Measurements from ENCODE around the gene HOXA1.

GRCh38 chr7:27078616-27079233 lies 17.1 kb downstream of the HOXA1 start:
- TF ChIP-seq CTCF (tag by site-specific recombination; IDR thresholded peaks at IDR 0.05): no peak
- no peak for TF ChIP-seq PATZ1 (tag by site-specific recombination; IDR thresholded peaks at IDR 0.05)
- TF ChIP-seq ZNF311 (tag by site-specific recombination; IDR thresholded peaks at IDR 0.05; ENCODE audit: borderline replicate concordance): no peak
- no peak for TF ChIP-seq IKZF3 (tag by site-specific recombination; IDR thresholded peaks at IDR 0.05)
- no peak for TF ChIP-seq ZNF701 (tag by site-specific recombination; IDR thresholded peaks at IDR 0.05)

Measured in HEK293 (cell line).